Endothelial cell of umbilical vein (primary cell): ENCODE results near the gene FGD5.

ENCODE experiments used
- CTCF ChIP-seq, 2 donors: IDR thresholded peaks; 1 replicate in 1 of 2; 2 replicates in 1 of 2; pipeline ENCODE4 v1.5.1; 2011; ENCODE audit warnings: low read length in 2 of 2, mild to moderate bottlenecking in 2 of 2, moderate library complexity in 2 of 2, control low read depth in 1 of 2, inconsistent platforms in 1 of 2, low read depth in 1 of 2; ENCODE audit not compliant: insufficient read depth in 1 of 2; ENCODE audit errors: extremely low read depth in 1 of 2
- EZH2 ChIP-seq: IDR thresholded peaks from 2 replicates; pipeline ENCODE4 v1.6.1; 2012; ENCODE audit warnings: borderline replicate concordance, low read depth, mild to moderate bottlenecking, moderate library complexity, low read length, inconsistent platforms; ENCODE audit not compliant: severe bottlenecking
- GATA2 ChIP-seq: IDR thresholded peaks from 2 replicates; pipeline ENCODE4 v1.7.0; 2011; ENCODE audit warnings: low read depth, mild to moderate bottlenecking, moderate library complexity, mixed read lengths, low read length; ENCODE audit not compliant: insufficient read length, insufficient read depth
- JUN ChIP-seq: IDR thresholded peaks from 2 replicates; pipeline ENCODE4 v1.6.1; 2011; ENCODE audit warnings: borderline replicate concordance, low read depth; ENCODE audit not compliant: insufficient read length, insufficient read depth
- POLR2A ChIP-seq: IDR thresholded peaks from 2 replicates; pipeline ENCODE4 v1.6.1; 2012; ENCODE audit warnings: low read depth, mild to moderate bottlenecking, control low read depth, low read length
- POLR2AphosphoS5 ChIP-seq: IDR thresholded peaks from 2 replicates; pipeline ENCODE4 v1.6.1; 2012; ENCODE audit warnings: low read depth, mild to moderate bottlenecking, control low read depth, low read length, moderate library complexity; ENCODE audit not compliant: insufficient read depth
- TF ChIP-seq, protein P1 (sequence below): IDR thresholded peaks from 2 replicates; pipeline ENCODE4 v1.6.1; 2011; ENCODE audit not compliant: insufficient read depth, insufficient read length

DNA sequence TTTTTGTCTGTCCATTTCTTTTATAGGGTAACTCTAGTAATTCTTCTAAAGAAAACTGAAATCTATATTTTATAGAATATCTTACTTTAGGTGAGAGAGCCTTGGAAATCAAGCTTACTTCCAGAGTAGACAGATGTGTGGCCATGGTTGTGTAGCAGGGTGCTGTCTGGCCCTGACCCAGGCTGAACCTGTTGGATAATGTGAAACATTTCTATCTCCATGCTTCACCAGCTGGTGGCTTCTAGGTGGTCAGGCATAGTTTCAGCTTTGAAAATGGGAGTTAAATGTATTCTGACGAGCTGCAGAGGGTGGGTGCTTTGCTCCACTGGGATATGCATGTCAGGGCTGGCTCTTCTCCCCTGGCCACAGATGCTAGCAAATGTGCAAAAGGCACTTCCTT lies 107.8 kb downstream of the FGD5 start:
- TF ChIP-seq CTCF (IDR thresholded peaks at IDR 0.05; ENCODE audit: extremely low read depth in 1 of 2, insufficient read depth in 1 of 2, low read depth in 1 of 2, low read length in 2 of 2) = no peak
- TF ChIP-seq GATA2 = no peak
- no peak for TF ChIP-seq POLR2A
- no peak for TF ChIP-seq POLR2AphosphoS5
- TF ChIP-seq JUN = no peak
- no peak for TF ChIP-seq EZH2
- TF ChIP-seq, protein P1, sequence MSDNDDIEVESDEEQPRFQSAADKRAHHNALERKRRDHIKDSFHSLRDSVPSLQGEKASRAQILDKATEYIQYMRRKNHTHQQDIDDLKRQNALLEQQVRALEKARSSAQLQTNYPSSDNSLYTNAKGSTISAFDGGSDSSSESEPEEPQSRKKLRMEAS = no peak
